Mesenchymal stem cell (in vitro differentiated cells and primary cell): ENCODE data around the gene TMEM88.

Source experiments
- DNase-seq: peaks from one replicate; pipeline ENCODE4 v3.0.0-alpha.2; 2013
- H2AFZ ChIP-seq: one replicate; pipeline ENCODE4 v1.6.1; 2013; ENCODE audit warnings: low read depth, mild to moderate bottlenecking, control low read depth, inconsistent platforms, low read length, moderate library complexity
- H2AK5ac ChIP-seq: 2 replicates; pipeline ENCODE4 v1.6.1; 2013; ENCODE audit warnings: low read length, moderate library complexity, mild to moderate bottlenecking, inconsistent platforms; ENCODE audit not compliant: severe bottlenecking
- H2BK120ac ChIP-seq: one replicate; pipeline ENCODE4 v1.6.1; 2013; ENCODE audit warnings: low read depth, mild to moderate bottlenecking, inconsistent platforms, low read length, moderate library complexity
- H2BK12ac ChIP-seq, 2 experiments: one replicate each; pipeline ENCODE4 v1.6.1; 2013; ENCODE audit warnings: inconsistent platforms in 2 of 2, low read length in 2 of 2, mild to moderate bottlenecking in 2 of 2, moderate library complexity in 2 of 2, control low read depth in 1 of 2
- H2BK15ac ChIP-seq: one replicate; pipeline ENCODE4 v1.6.1; 2013; ENCODE audit warnings: mild to moderate bottlenecking, low read depth, inconsistent platforms; ENCODE audit not compliant: poor library complexity, severe bottlenecking
- H2BK5ac ChIP-seq: 2 replicates; pipeline ENCODE4 v1.6.1; 2013; ENCODE audit warnings: low read depth, mild to moderate bottlenecking, low read length, control low read depth, inconsistent platforms; ENCODE audit not compliant: poor library complexity, severe bottlenecking
- H3K14ac ChIP-seq, 2 experiments: one replicate each; pipeline ENCODE4 v1.6.1; 2013; ENCODE audit warnings: inconsistent platforms in 2 of 2, low read length in 2 of 2, control low read depth in 1 of 2, mild to moderate bottlenecking in 1 of 2, moderate library complexity in 1 of 2
- H3K18ac ChIP-seq, 2 experiments: one replicate each; pipeline ENCODE4 v1.6.1; 2013; ENCODE audit warnings: inconsistent platforms in 2 of 2, low read length in 2 of 2, control low read depth in 1 of 2, low read depth in 1 of 2, mild to moderate bottlenecking in 1 of 2
- H3K23ac ChIP-seq, 2 experiments: one replicate each; pipeline ENCODE4 v1.6.1; 2013; ENCODE audit warnings: inconsistent platforms in 2 of 2, low read length in 2 of 2, mild to moderate bottlenecking in 2 of 2, moderate library complexity in 2 of 2, control low read depth in 1 of 2
- H3K27ac ChIP-seq: 2 replicates; pipeline ENCODE4 v1.5.1; 2013; ENCODE audit warnings: mild to moderate bottlenecking, moderate library complexity, low read length, control low read depth, inconsistent platforms; ENCODE audit not compliant: poor library complexity, severe bottlenecking
- H3K27me3 ChIP-seq, 2 experiments: 2 replicates each; pipeline versions ENCODE4 v1.6.1 to v1.7.0; 2013; ENCODE audit warnings: low read length in 2 of 2, mild to moderate bottlenecking in 2 of 2, moderate library complexity in 2 of 2, control low read depth in 1 of 2, inconsistent platforms in 1 of 2; ENCODE audit not compliant: control insufficient read depth in 1 of 2, insufficient read depth in 1 of 2
- H3K36me3 ChIP-seq, 2 experiments: 2 replicates each; pipeline versions ENCODE4 v1.6.1 to v1.7.0; 2013; ENCODE audit warnings: low read length in 2 of 2, control low read depth in 1 of 2, inconsistent platforms in 1 of 2, low read depth in 1 of 2, mild to moderate bottlenecking in 1 of 2; ENCODE audit not compliant: insufficient read depth in 2 of 2, control insufficient read depth in 1 of 2
- H3K4ac ChIP-seq, 2 experiments: one replicate each; pipeline ENCODE4 v1.6.1; 2013; ENCODE audit warnings: inconsistent platforms in 2 of 2, low read length in 2 of 2, mild to moderate bottlenecking in 2 of 2, moderate library complexity in 2 of 2, control low read depth in 1 of 2, low read depth in 1 of 2
- H3K4me1 ChIP-seq: 2 replicates; pipeline ENCODE4 v1.6.1; 2013; ENCODE audit warnings: low read depth, low read length, control low read depth; ENCODE audit not compliant: control insufficient read depth, insufficient read depth
- H3K4me2 ChIP-seq: 2 replicates; pipeline ENCODE4 v1.6.1; 2013; ENCODE audit warnings: low read length, mild to moderate bottlenecking, inconsistent platforms; ENCODE audit not compliant: poor library complexity, severe bottlenecking
- H3K4me3 ChIP-seq, 2 experiments: 2 replicates each; pipeline versions ENCODE4 v1.5.1 to v1.7.0; 2013; ENCODE audit warnings: low read length in 2 of 2, mild to moderate bottlenecking in 2 of 2, control low read depth in 1 of 2, low read depth in 1 of 2; ENCODE audit not compliant: insufficient read depth in 1 of 2
- H3K79me1 ChIP-seq: replicated peaks from 2 replicates; pipeline ENCODE4 v1.6.1; 2013; ENCODE audit warnings: mild to moderate bottlenecking, control low read depth, low read length, inconsistent platforms; ENCODE audit not compliant: poor library complexity, severe bottlenecking
- H3K9ac ChIP-seq: 2 replicates; pipeline ENCODE4 v1.7.0; 2013; ENCODE audit warnings: mild to moderate bottlenecking, low read length, moderate library complexity
- H3K9me3 ChIP-seq: 2 replicates; pipeline ENCODE4 v1.7.0; 2013; ENCODE audit warnings: mild to moderate bottlenecking, low read length; ENCODE audit not compliant: control insufficient read depth
- H4K8ac ChIP-seq: one replicate; pipeline ENCODE4 v1.6.1; 2013; ENCODE audit warnings: inconsistent platforms, mild to moderate bottlenecking, low read length, moderate library complexity
- H4K91ac ChIP-seq: one replicate; pipeline ENCODE4 v1.6.1; 2013; ENCODE audit warnings: mild to moderate bottlenecking, low read length, inconsistent platforms
- WGBS: methylation state at CpG from one replicate; pipeline ENCODE4 v1.1.7; 2013; ENCODE audit warnings: mixed read lengths; 5-methylcytosine and 5-hydroxymethylcytosine counted together

The TMEM88 gene

GRCh38 chr17:7845359-7846062, 9.4 kb upstream of the TMEM88 start:
- Histone ChIP-seq H3K4ac (no peak overlapping the region), H4K91ac (no peak overlapping the region), H2BK120ac (no peak overlapping the region), H3K14ac (no peak overlapping the region), H2BK12ac (no peak overlapping the region), H3K79me1 (peaks cover 29% of the 10 kb centered on the region), H3K4me2 (peak overlapping the region; percentile 91), H2AFZ (no peak overlapping the region), H3K4me3 (peak overlapping the region; percentile 49 to 94), H2AK5ac (no peak overlapping the region), H3K9ac (peak overlapping the region; percentile 98), H4K8ac (peak overlapping the region; percentile 61), H2BK15ac (peak overlapping the region; percentile 33), H3K36me3 (peaks cover 38 to 55% of the 10 kb centered on the region in 2 experiments), H3K4me1 (peaks cover 18% of the 10 kb centered on the region), H3K23ac (no peak overlapping the region), H3K9me3 (no peaks in the 10 kb centered on the region), H3K27me3 (no peaks in the 10 kb centered on the region), H2BK5ac (no peak overlapping the region), H3K18ac (no peak overlapping the region), H3K27ac (peak overlapping the region; percentile 82)
- no peak for DNase-seq
- 94% methylated on average over 14 of the region's 15 CpGs for WGBS

GRCh38 chr17:7846063-7846735, 8.7 kb upstream of the TMEM88 start:
- no peak overlapping the region for H3K4me3 ChIP-seq
- H3K27me3 ChIP-seq: no peaks in the 10 kb centered on the region
- peaks cover 38 to 62% of the 10 kb centered on the region in 2 experiments for H3K36me3 ChIP-seq
- no peak overlapping the region for H3K4me2 ChIP-seq
- no peak overlapping the region for H3K18ac ChIP-seq
- H3K79me1 ChIP-seq: peaks cover 32% of the 10 kb centered on the region
- H3K4ac ChIP-seq: no peak overlapping the region
- DNase-seq: no peak
- no peak overlapping the region for H3K9ac ChIP-seq
- H4K91ac ChIP-seq: peak overlapping the region; percentile 66
- H2BK12ac ChIP-seq: no peak overlapping the region
- H3K27ac ChIP-seq: no peak overlapping the region
- peak overlapping the region; percentile 36 for H4K8ac ChIP-seq
- no peaks in the 10 kb centered on the region for H3K9me3 ChIP-seq
- no peak overlapping the region for H2AFZ ChIP-seq
- no peak overlapping the region for H2BK120ac ChIP-seq
- H2BK5ac ChIP-seq: no peak overlapping the region
- WGBS: 94% methylated on average over 17 of the region's 22 CpGs
- no peak overlapping the region for H2AK5ac ChIP-seq
- H3K4me1 ChIP-seq: peaks cover 16% of the 10 kb centered on the region
- no peak overlapping the region for H2BK15ac ChIP-seq
- H3K23ac ChIP-seq: no peak overlapping the region
- H3K14ac ChIP-seq: no peak overlapping the region

GRCh38 chr17:7846765-7847661, 7.9 kb upstream of the TMEM88 start:
- WGBS: 97% methylated on average over 31 of the region's 34 CpGs

More at GRCh38 chr17:7846765-7847661, 7.9 kb upstream of the TMEM88 start:
- no peak overlapping the region for H2BK12ac ChIP-seq
- no peak overlapping the region for H3K23ac ChIP-seq
- no peak overlapping the region for H2AFZ ChIP-seq
- H4K91ac ChIP-seq: no peak overlapping the region
- H3K9me3 ChIP-seq: no peaks in the 10 kb centered on the region
- no peak overlapping the region for H2BK120ac ChIP-seq
- H3K4me1 ChIP-seq: peaks cover 18% of the 10 kb centered on the region
- H3K27me3 ChIP-seq: no peaks in the 10 kb centered on the region
- H2BK15ac ChIP-seq: no peak overlapping the region
- peaks cover 34% of the 10 kb centered on the region for H3K79me1 ChIP-seq
- H3K36me3 ChIP-seq: peaks cover 44 to 70% of the 10 kb centered on the region in 2 experiments
- no peak overlapping the region for H3K4ac ChIP-seq
- H2BK5ac ChIP-seq: no peak overlapping the region
- H4K8ac ChIP-seq: no peak overlapping the region
- H3K4me2 ChIP-seq: no peak overlapping the region
- no peak for DNase-seq
- H3K18ac ChIP-seq: no peak overlapping the region
- H3K4me3 ChIP-seq: no peak overlapping the region
- no peak overlapping the region for H3K27ac ChIP-seq
- no peak overlapping the region for H3K14ac ChIP-seq
- no peak overlapping the region for H3K9ac ChIP-seq
- no peak overlapping the region for H2AK5ac ChIP-seq
